ENCODE measurements around the gene TXNRD1.
"Not testable (repeated sequence)": the region's sequence is repeated elsewhere in the genome, so short reads cannot be mapped to it uniquely, and the experiment has no call there.

TXNRD1 gene

DNA sequence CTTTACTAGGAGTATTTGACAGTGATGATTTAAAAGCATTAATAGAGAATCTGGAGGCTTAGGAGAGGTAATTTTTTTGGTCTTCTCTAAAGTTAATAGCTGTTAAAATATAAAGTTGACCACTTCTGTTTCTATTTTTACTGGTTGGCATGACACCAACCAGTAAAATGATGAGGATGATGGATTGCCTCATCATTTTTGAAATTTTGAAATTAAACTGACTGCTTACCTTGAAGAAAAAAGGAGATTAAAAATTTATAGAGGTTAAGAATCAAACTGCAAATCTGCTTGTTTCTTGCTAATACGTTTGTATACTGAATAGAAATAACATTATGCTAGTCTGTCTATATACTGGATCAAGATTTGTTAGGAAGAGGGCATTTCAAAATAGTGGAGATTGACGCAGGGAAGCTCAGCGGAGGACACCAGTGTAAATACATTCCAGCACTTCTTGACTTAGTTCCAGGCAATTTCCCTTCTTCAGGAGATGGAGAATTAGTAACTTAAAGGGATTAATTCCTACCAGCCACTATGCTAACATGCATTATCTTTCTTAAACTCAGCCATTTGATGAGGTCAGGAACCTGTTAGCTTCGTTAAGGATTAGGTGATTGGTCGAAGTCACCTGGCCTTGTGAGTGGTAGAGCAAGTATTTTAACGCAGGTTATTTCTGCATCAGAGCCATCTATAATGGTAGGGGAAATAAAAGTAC, 91.5 kb downstream of the TXNRD1 start:
- DNase-seq = no peak

DNA sequence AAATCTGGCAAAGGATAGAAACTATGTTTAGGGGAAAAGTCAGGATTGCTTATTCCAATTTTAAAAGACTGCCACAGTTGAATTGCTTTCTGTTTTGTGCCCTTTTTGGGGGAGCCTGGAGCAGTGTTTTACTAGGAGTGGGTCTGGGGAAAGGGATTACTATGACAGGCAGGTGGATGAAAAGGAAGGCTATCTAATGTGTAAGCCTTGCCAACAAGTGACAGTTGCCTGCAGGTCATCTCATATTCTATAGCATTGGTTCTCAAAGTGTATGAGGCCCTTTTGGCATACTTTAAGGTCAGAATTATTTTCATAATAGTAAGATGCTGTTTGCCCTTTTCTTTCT, 92.0 kb downstream of the TXNRD1 start:
- no peak for DNase-seq

DNA sequence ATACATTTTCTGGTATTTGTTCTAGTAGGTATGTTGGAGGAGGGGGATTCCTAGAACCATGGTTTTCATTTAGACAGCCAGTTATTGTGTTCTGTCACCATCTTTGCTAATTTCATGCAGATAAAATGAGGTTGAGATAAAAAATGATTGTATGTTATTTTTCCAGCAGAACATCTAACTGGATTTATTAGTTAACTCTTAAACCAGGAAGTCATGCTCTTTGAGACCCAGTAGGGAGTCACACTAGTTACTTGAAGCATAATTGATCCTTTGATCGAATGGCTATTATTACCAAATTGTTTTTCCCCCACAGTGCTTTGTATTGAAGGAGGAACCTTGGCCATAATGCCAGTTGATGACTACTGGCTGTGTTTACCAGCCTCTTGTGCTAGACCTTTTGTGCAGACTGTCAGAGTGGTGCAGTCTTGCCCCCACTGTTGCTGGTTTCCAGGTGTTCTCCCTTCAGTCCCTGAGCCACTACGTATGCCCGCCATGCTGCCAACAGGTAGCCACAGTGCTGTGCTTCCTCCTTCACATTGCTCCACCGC, 93.9 kb downstream of the TXNRD1 start:
- no peak for DNase-seq

DNA sequence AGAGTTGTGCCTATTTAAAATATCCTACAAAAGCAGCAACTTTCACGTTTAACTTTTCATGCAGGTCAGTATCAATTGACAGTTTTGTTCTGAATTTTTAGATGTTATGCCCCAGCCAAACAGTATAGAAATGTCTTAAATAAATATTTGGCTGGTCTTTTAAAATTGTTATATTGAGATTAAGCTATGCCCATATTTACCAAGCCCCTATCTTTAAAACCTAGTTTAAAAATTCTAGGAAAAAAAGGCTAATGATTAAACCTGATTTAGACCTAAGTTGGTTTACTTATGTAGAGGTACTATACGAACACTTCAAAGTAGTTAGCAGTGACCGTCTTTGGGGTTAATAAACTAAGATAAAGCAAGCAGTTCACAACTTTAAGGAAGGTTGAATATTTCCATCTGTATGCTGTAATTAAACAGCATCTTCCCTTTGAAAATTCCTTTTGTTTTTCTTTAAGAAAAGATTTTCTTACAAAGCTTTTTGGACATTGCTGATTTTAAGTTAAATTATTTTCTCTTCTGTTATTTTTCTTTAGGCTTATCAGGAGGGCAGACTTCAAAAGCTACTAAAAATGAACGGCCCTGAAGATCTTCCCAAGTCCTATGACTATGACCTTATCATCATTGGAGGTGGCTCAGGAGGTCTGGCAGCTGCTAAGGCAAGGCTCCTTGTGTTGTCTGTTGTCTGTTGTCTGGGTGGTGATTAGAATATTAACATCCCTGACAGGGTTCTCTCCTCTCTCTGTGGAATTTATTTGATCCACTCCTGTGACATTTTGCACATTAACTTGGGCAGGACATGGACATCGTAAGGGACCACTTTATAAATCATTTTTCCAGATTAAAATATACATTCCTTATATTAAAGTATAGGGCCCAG, 95.4 kb downstream of the TXNRD1 start:
- no peak for DNase-seq

DNA sequence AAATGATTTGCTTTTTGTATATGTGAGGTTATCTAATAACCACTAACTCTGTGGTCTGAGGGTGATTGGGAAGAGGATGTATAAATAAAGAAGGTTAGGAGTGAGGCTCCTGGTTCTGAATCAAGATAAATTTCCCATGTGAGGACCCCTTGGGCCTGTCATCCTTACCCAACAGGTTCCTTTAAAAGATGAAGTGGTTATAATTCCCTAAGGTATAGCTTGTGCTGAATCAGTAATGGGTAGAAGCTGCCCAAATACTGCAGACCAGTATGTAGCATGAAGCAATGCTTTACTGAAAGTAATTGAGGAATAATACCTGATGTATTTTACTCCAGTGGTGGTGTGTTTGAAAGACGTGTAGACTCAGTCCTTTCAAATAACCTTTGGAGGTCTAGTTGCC, 96.6 kb downstream of the TXNRD1 start:
- no peak for DNase-seq

DNA sequence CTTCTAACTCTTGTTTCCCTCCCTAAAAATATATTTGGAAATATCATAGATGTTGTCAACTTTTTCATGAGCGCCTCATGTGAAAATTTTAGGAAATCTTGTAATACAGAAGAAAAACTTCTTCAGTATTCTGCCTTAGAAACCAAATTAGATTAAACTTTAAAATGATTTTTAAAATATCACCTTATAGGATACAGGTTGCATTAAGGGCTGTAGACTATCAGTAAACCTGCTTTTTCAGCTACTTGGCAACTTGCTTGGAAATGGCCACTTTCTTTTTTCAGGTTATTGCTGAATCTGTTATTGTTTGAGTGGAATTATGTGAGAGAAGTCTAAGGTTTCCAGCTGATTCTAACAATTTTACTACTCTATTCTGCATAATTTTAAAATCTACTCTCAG, 97.1 kb downstream of the TXNRD1 start:
- no peak for DNase-seq

DNA sequence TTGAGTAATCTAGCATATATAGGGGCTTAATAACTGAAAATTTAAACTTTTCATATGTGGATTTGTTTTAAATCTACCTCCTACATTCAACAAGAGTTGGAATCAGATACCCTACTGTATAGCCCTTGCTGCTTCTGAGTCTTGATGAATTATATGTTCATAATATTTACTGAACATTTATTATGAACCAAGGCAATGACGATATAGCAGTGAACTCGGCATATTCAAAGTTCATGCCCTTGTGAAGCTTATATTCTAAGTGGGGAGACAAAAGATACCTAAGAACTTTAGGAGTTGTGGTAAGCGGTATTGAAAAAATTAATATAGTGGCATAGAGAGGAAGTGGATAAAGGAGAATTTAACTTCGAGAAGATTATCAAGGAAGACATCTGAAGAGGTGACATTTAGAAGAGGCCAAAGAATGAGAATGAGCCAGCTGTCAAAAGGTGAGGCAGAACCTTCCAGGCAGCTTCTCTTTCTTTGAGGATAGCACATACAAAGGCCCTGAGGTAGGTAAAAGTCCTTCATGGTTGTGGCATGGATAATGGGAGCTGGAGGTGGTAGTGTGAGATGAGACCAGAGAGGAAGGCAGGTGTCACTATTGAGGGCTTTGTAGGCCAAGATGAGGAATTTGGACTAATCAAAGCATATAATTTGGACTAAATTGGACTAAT, 98.1 kb downstream of the TXNRD1 start:
- no peak for DNase-seq

DNA sequence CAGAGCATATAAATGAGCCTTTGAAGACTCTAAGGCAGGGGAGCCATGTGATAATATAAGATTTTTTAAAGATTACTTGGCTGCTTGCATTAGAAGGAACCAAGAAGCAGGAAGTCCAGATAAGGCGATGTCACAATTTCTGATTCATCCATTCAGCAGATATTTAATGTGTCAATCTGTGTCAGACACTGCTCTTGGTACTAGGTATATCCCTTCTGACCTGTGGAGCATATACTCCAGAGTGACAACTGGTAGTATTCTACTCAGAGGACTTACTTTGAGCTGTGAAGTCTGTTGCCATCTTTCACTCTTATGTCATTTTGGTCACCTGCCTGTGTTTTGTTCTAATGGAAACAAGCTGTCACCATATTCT, 98.6 kb downstream of the TXNRD1 start:
- DNase-seq = no peak

DNA sequence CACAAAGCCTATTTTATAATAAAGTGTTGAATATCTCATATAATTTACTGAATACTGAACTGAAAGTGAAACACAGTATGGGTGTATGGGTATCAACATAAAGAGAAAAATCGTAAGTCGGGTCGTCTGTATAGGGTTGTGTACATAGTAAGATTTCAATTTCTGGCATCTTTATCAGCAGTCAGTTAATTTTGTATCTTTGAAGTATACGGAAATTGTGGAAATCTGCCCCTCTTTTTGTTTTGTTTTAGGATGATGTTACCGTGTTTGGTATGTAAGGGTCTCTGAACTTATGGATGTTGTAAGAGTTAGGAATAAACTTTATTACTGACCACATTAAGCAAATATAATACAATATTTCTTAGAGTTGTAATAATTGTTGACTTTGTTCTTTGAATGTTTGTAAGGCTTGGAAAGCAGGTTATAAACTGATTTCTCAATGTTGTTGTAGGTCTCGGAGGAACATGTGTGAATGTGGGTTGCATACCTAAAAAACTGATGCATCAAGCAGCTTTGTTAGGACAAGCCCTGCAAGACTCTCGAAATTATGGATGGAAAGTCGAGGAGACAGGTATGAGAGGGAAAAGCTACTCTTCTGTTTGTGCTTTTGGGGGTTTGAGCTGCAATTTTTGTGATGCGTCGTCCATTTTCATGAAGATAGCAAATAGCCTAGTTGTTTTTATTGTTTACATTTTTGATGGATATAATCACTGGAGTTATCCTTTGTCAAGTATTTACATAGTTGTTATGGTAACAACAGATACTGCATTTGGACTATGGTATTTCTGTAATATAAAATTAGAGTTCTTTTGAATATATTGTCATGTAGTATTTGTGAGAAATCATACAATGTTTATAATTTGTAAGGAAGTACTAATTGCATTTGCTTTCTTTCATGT, 100.0 kb downstream of the TXNRD1 start:
- no peak for DNase-seq

DNA sequence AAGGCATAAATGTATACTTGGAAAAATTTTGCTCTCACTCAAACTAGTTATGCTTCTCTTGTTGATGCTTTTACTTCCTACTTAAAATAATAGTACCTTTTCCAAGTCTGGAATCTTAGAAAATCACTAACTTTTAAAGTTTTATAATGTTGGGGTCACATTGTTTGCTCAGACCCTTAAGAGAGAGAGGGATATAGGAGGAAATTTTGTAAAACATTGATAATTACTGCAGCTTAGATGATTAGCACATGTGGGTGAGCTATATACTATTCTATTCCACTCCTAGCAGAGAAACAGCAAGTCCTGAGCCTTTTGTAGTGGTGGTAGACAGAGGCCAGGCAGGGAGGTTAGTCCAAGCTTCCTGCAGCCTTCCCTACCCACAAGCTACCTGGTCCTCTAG, 101.4 kb downstream of the TXNRD1 start:
- no peak for DNase-seq

DNA sequence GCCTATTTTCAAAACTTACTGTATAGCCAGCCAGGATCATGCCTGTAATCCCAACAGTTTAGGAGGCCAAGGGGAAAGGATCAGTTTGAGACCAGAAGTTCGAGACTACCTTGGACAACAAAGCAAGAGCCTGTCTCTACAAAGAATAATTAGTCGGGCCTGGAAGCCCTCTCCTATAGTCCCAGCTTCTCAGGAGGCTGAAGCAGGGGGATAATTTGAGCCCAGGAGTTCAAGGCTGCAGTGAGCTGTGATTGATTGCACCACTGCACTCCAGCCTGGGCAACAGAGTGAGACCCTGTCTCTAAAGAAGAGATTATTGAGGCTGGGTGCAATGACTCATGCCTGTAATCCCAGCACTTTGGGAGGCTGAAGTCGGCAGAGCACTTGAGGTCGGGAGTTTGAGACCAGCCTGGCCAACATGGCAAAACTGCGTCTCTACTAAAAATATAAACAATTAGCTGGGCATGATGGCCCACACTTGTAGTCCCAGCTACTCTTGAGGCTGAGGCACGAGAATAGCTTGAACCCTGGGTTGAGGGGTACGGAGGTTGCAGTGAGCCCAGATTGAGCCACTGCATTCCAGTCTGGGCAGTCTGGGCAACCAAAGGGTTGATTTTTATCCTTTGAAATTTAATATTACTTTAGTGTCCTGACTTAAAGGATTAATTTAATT, 102.1 kb downstream of the TXNRD1 start:
- DNase-seq = no peak

DNA sequence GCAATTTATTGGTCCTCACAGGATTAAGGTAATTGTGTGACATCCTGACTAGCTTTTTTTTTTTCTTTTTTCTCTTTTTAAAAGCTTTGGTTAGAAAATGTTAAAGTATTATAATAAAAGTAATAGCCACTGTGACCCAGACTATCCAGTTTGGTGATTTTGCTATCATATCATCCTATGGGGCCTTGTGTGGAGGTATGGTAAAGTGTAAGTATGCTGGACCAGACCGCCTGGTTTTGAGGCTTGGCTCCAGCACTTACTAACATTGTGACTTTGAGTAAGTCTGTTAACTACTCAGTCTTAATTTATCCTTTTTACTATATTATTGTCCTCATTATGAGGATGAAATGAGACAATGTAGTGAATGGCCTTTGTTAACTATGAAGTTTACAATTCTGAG, 103.4 kb downstream of the TXNRD1 start:
- no peak for DNase-seq

DNA sequence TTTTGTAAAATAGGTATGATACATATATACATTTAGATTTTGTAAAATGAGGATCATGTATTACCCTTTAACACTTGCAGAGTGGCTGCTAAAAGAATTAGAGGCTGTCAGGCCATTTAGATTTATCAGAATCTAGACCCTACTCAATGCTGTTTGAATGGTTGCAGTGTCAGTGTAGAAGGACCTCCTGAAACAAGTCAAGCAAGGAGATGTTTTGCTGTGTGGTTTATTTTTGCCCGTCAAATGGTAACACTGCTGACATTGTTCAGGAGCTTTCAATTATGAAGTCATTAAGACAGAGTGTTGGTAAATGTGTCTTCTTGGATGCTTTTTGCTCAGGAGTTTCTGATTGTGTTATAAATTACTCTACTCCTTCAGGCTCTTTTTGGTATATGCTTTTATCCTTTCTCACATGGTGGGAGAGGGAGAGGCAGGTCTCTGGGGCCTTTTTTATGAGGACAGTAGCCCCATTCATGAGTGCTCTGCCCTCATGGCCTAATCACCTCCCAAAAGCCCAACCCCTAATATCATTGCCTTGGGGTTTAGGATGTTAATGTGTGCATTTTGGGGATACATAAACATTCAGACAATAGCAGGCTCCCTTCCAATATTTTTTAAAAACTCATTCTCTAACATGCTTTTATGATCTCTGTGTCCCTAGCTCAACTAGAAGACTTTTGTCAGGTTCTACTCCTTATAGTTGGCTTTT, 104.5 kb downstream of the TXNRD1 start:
- no peak for DNase-seq

DNA sequence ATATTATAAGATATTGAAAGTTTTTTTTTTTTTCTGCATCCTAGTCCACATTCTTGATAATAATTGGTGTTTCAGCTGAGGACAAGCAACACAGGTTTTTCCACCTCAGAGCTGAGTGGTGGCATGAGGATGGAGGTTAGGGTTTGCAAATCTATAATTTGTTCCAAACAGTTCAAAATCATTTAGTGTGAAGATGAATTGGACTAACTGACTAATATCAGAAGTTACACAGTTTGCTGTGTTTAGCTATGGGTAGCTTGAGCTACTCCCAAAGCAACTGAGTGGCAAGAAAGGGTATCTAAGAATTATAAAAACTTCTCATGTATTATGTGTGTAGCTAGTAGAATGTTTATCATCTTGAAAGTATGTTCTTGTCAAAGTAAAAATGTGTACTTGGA, 105.0 kb downstream of the TXNRD1 start:
- DNase-seq = no peak

DNA sequence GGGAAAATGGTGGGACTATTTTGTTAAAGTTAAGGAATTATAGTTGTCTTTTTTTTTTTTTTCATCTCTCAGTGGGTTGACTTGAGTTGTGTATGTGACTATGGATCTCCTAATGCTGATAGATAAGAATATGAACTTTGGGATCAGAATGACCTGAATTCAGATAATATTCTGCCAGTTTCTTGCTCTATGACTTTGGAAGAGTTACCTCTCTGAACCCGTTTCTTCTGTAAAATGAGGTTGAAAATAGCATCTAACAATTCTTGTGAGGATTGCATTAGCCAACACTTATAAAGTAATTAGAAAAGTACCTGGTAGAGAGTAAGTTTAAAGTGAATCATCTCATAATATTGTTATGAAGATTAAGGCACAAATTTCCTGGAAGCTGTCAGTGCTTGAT, 106.4 kb downstream of the TXNRD1 start:
- no peak for DNase-seq

DNA sequence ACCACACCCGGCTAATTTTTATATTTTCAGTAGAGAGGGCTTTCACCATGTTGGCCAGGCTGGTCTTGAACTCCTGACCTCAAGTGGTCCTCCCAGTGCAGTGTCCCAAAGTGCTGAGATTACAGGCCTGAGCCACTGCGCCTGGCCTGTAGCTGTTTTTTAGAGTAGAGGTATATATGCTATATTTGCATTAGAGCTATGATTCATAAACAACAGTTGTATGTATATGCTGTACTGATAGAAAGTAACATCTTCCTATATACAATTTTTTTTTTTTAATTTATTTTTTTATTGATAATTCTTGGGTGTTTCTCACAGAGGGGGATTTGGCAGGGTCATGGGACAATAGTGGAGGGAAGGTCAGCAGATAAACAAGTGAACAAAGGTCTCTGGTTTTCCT, 107.0 kb downstream of the TXNRD1 start:
- DNase-seq = not testable (repeated sequence)

DNA sequence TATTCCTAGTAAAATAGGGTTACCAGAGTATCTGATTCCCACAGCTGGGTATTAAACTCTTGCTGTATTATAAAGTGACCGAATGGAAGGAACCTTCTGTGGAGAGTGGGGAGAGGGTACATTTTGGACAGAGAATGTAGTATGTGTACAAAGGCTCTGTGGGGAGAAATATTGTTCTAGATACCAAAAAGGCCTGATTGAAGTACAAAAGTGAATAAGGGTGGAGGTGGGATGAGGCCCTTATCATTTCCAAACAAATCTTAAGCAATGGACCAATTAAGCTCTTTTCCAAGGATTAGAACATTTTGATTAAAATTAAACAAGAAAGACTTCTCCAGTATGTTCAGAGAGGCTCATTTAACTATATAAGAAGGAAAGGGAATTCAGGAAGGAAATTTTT, 108.3 kb downstream of the TXNRD1 start:
- no peak for DNase-seq

DNA sequence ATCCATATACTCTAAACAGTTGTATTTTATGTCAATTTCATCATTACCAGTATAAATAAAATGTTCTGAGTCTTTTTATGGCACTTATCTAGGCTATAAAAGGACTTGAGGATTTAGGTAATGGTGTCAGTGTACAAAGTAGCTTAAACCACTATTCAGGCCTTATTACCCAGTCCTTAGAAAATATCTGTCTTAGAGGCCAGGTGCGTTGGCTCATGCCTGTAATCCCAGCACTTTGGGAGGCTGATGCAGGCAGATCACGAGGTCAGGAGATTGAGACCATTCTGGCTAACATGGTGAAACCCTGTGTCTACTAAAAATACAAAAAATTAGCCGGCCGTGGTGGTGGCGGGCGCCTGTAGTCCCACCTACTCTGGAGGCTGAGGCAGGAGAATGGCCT, 112.7 kb downstream of the TXNRD1 start:
- DNase-seq = not testable (repeated sequence)

DNA sequence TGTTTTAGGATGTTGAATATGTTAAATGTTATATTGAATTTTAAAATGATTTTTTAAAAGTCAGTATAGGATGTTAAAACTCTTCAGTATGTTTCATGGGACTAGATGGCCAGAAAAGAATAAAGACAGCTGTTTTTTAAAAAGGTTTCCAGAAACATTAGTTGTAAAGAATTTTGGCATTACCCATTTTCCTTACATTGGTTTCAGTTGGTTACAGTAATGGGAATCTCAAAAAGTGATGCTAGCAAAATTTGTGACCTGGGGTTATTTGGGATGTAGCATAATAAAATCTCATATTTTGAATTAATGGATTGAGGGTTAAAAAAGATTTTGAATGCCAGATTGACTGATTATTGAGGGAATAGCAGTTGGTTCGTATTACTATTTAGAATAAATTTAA, 113.2 kb downstream of the TXNRD1 start:
- no peak for DNase-seq

DNA sequence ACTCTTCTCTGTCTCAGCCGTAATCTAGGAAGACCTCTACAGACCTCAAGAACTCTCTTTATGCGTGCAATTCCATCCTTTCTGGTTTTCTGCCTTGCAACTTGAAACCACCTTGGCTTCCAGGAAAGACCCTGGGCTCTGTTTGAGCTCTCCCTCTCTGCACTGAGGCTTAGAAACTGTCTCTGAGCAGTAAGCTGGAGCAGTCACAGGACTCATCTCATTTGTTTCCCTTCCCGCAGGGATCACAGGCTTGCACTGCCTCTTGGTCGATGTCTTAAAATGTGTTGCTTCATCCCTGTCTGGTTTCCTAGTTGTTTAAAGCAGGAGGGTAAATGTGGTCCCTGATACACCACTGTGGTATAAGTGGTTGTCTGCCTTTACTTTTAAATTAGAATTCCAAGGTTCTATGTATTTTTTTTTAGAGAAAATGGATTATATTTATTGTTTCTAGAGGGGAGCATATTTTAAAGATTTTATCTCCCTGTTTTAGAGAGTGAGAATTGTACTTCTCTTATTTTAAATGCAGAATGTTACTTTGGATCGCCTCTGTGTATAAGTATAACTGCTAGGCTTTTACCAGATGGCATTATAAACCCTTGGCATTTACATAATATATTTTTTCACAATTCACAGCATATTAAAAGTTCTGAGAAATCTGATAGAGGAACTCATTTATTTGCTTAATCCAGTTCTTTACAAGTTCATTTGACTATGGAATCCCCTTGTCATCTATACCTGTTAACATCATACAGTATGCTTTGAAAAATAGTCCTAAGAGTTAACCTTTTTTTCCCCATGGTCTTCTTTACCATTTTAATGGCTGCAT, 114.3 kb downstream of the TXNRD1 start:
- DNase-seq = no peak

All from right forelimb (tissue), 1 donor.